HepG2 (cell line): ENCODE data around the gene UTS2R. TPM values are rescaled to one million over a fixed set of nuclear protein-coding genes. Genes with fewer than 3 reads are reported as not detected.
A peak's percentile ranks its signal among the peaks of the same experiment; 100 is the strongest.

Experiments
- BORCS8-MEF2B ChIP-seq: sonication (generic); formaldehyde crosslinking; IDR thresholded peaks from 2 replicates; pipeline ENCODE4 v1.8.0; 2022; ENCODE audit warnings: mild to moderate bottlenecking, missing genetic modification reagents
- EZH2 ChIP-seq: conservative IDR thresholded peaks from 2 replicates; pipeline ENCODE4 v1.6.1; 2012; ENCODE audit warnings: mild to moderate bottlenecking, low read depth, low read length, moderate library complexity
- LCORL ChIP-seq, 2 experiments: fragments of 450-650 bp in 1 of 2; sonication (generic) in 1 of 2; formaldehyde crosslinking in 1 of 2; IDR thresholded peaks; 2 replicates each; pipeline versions ENCODE4 v1.5.0 to v1.6.1; 2017 to 2020; ENCODE audit warnings: antibody characterized with exemption in 1 of 2, missing genetic modification reagents in 1 of 2
- POLR2A ChIP-seq, 2 experiments: IDR thresholded peaks; 2 replicates each; pipeline ENCODE4 v1.6.1; 2011; ENCODE audit warnings: low read depth in 2 of 2, low read length in 2 of 2, mild to moderate bottlenecking in 1 of 2, moderate library complexity in 1 of 2; ENCODE audit not compliant: insufficient read depth in 1 of 2
- RBFOX2 ChIP-seq: fragments of 200-400 bp; formaldehyde crosslinking; IDR thresholded peaks from 2 replicates; pipeline ENCODE4 v1.6.1; 2017; ENCODE audit warnings: low read depth, mild to moderate bottlenecking, low read length
- REXO4 ChIP-seq: sonication (generic); formaldehyde crosslinking; IDR thresholded peaks from 2 replicates; pipeline ENCODE4 v1.8.0; 2022; ENCODE audit warnings: missing genetic modification reagents, mild to moderate bottlenecking, borderline replicate concordance
- SIN3A ChIP-seq: IDR thresholded peaks from 2 replicates; pipeline ENCODE4 v1.6.1; 2011; ENCODE audit warnings: low read depth, mild to moderate bottlenecking, control low read depth, low read length, borderline replicate concordance
- TARDBP ChIP-seq: sonication (generic); formaldehyde crosslinking; IDR thresholded peaks from 2 replicates; pipeline ENCODE4 v1.8.0; 2022; ENCODE audit warnings: mild to moderate bottlenecking, missing genetic modification reagents
- TBP ChIP-seq: sonication (generic); formaldehyde crosslinking; IDR thresholded peaks from 2 replicates; pipeline ENCODE4 v1.5.0; 2020; ENCODE audit warnings: missing genetic modification reagents
- ZIK1 ChIP-seq: sonication (generic); formaldehyde crosslinking; IDR thresholded peaks from 2 replicates; pipeline ENCODE4 v1.5.0; 2020; ENCODE audit warnings: mild to moderate bottlenecking, low read depth, missing genetic modification reagents, borderline replicate concordance
- ZNF335 ChIP-seq: sonication (generic); formaldehyde crosslinking; IDR thresholded peaks from 2 replicates; pipeline ENCODE4 v1.4.0; 2020; ENCODE audit warnings: missing genetic modification reagents
- ZNF558 ChIP-seq: sonication (generic); formaldehyde crosslinking; IDR thresholded peaks from 2 replicates; pipeline ENCODE4 v1.9.0; 2022; ENCODE audit warnings: mild to moderate bottlenecking, missing genetic modification reagents, borderline replicate concordance
- ZNF674 ChIP-seq: sonication (generic); formaldehyde crosslinking; IDR thresholded peaks from 2 replicates; pipeline ENCODE4 v1.5.0; 2020; ENCODE audit warnings: low read depth, mild to moderate bottlenecking, missing genetic modification reagents
- ZNF768 ChIP-seq: sonication (generic); formaldehyde crosslinking; IDR thresholded peaks from 2 replicates; pipeline ENCODE4 v1.4.0; 2020; ENCODE audit warnings: missing genetic modification reagents
- polyA plus RNA-seq, 8 experiments: library from polyadenylated mRNA; depleted of rRNA in 3 of 8; stranded (reverse) in 7 of 8; unstranded in 1 of 8; fragments of >200 nt; fragmentation: Illumina TruSeq in 4 of 8; extraction: Trizol in 4 of 8; gene quantifications; 2 replicates each; pipeline versions ENCODE4 v1.2.1 to v1.2.3, GENCODE V29; 2011 to 2016; ENCODE audit warnings: low read depth in 4 of 8, missing spikeins in 1 of 8, mixed read lengths in 1 of 8; ENCODE audit not compliant: insufficient read depth in 1 of 8
- total RNA-seq, 5 experiments: library from RNA; depleted of rRNA; stranded (reverse); fragments of >200 nt; fragmentation: Illumina TruSeq; extraction: Trizol; gene quantifications; 2 replicates each; pipeline ENCODE4 v1.2.3, GENCODE V29; 2016; ENCODE audit warnings: low read depth in 1 of 5
- TF ChIP-seq, protein P1 (sequence below): sonication (generic); formaldehyde crosslinking; IDR thresholded peaks from 2 replicates; pipeline ENCODE4 v1.4.0; 2020; ENCODE audit warnings: low read depth, mild to moderate bottlenecking, missing genetic modification reagents
- TF ChIP-seq, protein P2 (sequence below): sonication (generic); formaldehyde crosslinking; IDR thresholded peaks from 2 replicates; pipeline ENCODE4 v1.4.0; 2020; ENCODE audit warnings: missing genetic modification reagents
- TF ChIP-seq, protein P3 (sequence below): sonication (generic); formaldehyde crosslinking; IDR thresholded peaks from 2 replicates; pipeline ENCODE4 v1.4.0; 2020; ENCODE audit warnings: missing genetic modification reagents, borderline replicate concordance

The UTS2R gene
- total and polyA plus RNA-seq, 2 of the 13 experiments (the other 11 are each of a cell fraction or from before 2014, with no cell fraction given) = 0.13 to 0.15 TPM

DNA sequence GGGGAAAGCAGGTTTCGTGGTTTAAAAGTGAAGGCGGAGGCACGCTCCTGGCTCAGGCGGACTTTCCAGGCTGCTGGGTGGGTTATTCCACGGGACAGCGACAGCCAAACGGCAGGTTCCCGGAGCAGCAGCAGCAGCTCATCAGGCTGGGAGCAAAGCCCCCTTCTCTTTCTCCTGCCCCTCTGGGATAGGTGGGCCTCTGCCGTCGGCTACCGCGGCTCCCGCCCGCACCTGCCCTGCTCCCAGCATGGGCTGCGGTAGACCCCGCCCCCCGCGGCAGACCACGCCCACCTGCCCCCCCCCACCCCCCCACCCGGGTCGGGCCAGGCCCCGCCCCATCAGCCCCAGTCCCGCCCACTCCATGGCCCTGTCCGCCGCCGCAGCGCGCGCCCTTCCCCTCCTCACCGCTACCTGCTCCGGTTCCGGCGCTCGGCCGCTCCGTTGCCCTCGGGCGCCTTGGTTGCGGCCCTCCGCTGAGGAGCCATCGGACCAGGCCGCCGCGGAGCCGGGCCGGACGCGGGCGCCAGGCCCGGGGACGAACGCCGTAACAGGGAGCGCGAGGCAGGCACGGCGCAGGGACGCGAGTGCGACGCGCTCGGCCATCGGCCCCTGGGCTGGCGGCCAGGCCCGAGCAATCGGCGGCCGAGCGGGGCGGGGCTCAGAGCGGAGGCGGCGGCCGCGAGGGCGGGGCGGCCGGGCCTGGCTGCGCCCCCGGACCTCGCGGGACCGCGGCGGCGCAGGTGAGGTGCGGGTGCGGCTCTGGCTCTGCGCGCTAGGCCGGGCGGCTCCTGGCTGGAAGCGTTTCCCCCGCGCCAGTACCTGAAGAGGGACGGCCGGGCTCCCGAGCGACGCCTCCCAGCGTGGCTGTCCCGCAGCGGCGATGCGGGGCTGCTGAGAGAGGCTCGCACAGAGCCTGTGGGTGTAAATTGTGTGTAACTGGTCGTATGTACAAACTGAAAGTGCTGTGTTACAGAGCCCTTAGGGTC is 46.7 kb downstream of the UTS2R start, which contains the start of the genes HEXD and OGFOD3 (continued):
- TF ChIP-seq ZNF335 (no peak), ZNF674 (CRISPR knock-in tag) (no peak), TARDBP (CRISPR knock-in tag) (peak; percentile 80), BORCS8-MEF2B (CRISPR knock-in tag) (peak; percentile 91), RBFOX2 (peak; percentile 98), REXO4 (peak; percentile 17; the same call in 1 of the 2 replicates), POLR2A (IDR thresholded peaks at IDR 0.05; ENCODE audit: insufficient read depth in 1 of 2, low read depth in 2 of 2, low read length in 2 of 2) (peak; percentile 80 to 85), TBP (CRISPR knock-in tag) (0 out of 2 replicates have a peak, but pooled peaks have one; percentile 30), SIN3A (peak; percentile 63; the same call in 1 of the 2 replicates), EZH2 (no peak), ZIK1 (CRISPR knock-in tag) (peak; percentile 90), LCORL (IDR thresholded peaks at IDR 0.05) (no peak), LCORL (CRISPR knock-in tag; IDR thresholded peaks at IDR 0.05) (peak; percentile 43; the same call in 1 of the 2 replicates), ZNF768 (CRISPR knock-in tag) (peak; percentile 58), ZNF558 (peak; percentile 63; the same call in 1 of the 2 replicates)
- TF ChIP-seq, protein P1, sequence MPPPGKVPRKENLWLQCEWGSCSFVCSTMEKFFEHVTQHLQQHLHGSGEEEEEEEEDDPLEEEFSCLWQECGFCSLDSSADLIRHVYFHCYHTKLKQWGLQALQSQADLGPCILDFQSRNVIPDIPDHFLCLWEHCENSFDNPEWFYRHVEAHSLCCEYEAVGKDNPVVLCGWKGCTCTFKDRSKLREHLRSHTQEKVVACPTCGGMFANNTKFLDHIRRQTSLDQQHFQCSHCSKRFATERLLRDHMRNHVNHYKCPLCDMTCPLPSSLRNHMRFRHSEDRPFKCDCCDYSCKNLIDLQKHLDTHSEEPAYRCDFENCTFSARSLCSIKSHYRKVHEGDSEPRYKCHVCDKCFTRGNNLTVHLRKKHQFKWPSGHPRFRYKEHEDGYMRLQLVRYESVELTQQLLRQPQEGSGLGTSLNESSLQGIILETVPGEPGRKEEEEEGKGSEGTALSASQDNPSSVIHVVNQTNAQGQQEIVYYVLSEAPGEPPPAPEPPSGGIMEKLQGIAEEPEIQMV (CRISPR knock-in tag) = peak; percentile 80
- TF ChIP-seq, protein P2, sequence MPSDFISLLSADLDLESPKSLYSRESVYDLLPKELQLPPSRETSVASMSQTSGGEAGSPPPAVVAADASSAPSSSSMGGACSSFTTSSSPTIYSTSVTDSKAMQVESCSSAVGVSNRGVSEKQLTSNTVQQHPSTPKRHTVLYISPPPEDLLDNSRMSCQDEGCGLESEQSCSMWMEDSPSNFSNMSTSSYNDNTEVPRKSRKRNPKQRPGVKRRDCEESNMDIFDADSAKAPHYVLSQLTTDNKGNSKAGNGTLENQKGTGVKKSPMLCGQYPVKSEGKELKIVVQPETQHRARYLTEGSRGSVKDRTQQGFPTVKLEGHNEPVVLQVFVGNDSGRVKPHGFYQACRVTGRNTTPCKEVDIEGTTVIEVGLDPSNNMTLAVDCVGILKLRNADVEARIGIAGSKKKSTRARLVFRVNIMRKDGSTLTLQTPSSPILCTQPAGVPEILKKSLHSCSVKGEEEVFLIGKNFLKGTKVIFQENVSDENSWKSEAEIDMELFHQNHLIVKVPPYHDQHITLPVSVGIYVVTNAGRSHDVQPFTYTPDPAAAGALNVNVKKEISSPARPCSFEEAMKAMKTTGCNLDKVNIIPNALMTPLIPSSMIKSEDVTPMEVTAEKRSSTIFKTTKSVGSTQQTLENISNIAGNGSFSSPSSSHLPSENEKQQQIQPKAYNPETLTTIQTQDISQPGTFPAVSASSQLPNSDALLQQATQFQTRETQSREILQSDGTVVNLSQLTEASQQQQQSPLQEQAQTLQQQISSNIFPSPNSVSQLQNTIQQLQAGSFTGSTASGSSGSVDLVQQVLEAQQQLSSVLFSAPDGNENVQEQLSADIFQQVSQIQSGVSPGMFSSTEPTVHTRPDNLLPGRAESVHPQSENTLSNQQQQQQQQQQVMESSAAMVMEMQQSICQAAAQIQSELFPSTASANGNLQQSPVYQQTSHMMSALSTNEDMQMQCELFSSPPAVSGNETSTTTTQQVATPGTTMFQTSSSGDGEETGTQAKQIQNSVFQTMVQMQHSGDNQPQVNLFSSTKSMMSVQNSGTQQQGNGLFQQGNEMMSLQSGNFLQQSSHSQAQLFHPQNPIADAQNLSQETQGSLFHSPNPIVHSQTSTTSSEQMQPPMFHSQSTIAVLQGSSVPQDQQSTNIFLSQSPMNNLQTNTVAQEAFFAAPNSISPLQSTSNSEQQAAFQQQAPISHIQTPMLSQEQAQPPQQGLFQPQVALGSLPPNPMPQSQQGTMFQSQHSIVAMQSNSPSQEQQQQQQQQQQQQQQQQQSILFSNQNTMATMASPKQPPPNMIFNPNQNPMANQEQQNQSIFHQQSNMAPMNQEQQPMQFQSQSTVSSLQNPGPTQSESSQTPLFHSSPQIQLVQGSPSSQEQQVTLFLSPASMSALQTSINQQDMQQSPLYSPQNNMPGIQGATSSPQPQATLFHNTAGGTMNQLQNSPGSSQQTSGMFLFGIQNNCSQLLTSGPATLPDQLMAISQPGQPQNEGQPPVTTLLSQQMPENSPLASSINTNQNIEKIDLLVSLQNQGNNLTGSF = peak; percentile 84; the same call in 1 of the 2 replicates
- TF ChIP-seq, protein P3, sequence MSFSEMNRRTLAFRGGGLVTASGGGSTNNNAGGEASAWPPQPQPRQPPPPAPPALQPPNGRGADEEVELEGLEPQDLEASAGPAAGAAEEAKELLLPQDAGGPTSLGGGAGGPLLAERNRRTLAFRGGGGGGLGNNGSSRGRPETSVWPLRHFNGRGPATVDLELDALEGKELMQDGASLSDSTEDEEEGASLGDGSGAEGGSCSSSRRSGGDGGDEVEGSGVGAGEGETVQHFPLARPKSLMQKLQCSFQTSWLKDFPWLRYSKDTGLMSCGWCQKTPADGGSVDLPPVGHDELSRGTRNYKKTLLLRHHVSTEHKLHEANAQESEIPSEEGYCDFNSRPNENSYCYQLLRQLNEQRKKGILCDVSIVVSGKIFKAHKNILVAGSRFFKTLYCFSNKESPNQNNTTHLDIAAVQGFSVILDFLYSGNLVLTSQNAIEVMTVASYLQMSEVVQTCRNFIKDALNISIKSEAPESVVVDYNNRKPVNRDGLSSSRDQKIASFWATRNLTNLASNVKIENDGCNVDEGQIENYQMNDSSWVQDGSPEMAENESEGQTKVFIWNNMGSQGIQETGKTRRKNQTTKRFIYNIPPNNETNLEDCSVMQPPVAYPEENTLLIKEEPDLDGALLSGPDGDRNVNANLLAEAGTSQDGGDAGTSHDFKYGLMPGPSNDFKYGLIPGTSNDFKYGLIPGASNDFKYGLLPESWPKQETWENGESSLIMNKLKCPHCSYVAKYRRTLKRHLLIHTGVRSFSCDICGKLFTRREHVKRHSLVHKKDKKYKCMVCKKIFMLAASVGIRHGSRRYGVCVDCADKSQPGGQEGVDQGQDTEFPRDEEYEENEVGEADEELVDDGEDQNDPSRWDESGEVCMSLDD (CRISPR knock-in tag) = no peak
